MM.1S (cell line): ENCODE measurements around the gene CAPN8.

Experiments
- DNase-seq: peaks from one replicate; pipeline ENCODE4 v3.0.0-alpha.2; 2015
- H2AFZ ChIP-seq: fragments of 300-600 bp; sonication (generic); 2 replicates; pipeline ENCODE4 v1.6.0; 2016; ENCODE audit warnings: antibody characterized with exemption, low read length
- H3F3A ChIP-seq: fragments of 300-600 bp; sonication (generic); 2 replicates; pipeline ENCODE4 v1.6.1; 2016; ENCODE audit warnings: mild to moderate bottlenecking, antibody characterized with exemption, low read length, moderate library complexity, mixed read lengths; ENCODE audit not compliant: insufficient read depth
- H3K27ac ChIP-seq: fragments of 300-600 bp; sonication (generic); 2 replicates; pipeline ENCODE4 v1.5.1; 2016; ENCODE audit warnings: mild to moderate bottlenecking, low read length
- H3K27me3 ChIP-seq: fragments of 300-600 bp; sonication (generic); replicated peaks from 2 replicates; pipeline ENCODE4 v1.6.0; 2016; ENCODE audit warnings: low read length; ENCODE audit not compliant: insufficient read depth
- H3K36me3 ChIP-seq: fragments of 300-600 bp; sonication (generic); replicated peaks from 2 replicates; pipeline ENCODE4 v1.6.1; 2016; ENCODE audit warnings: mild to moderate bottlenecking, low read length, mixed read lengths; ENCODE audit not compliant: insufficient read depth
- H3K4me1 ChIP-seq: fragments of 300-600 bp; sonication (generic); 2 replicates; pipeline ENCODE4 v1.6.1; 2016; ENCODE audit warnings: low read length, mixed read lengths
- H3K4me2 ChIP-seq: fragments of 300-600 bp; sonication (generic); 2 replicates; pipeline ENCODE4 v1.6.0; 2016; ENCODE audit warnings: low read depth, low read length
- H3K4me3 ChIP-seq: fragments of 300-600 bp; sonication (generic); 2 replicates; pipeline ENCODE4 v1.5.1; 2016; ENCODE audit warnings: low read length, mixed read lengths
- H3K79me2 ChIP-seq: fragments of 300-600 bp; sonication (generic); 2 replicates; pipeline ENCODE4 v1.6.1; 2016; ENCODE audit warnings: mixed run types, low read length, mixed read lengths
- H3K9ac ChIP-seq: fragments of 300-600 bp; sonication (generic); 2 replicates; pipeline ENCODE4 v1.6.1; 2016; ENCODE audit warnings: low read length, mixed read lengths
- H3K9me2 ChIP-seq: fragments of 300-600 bp; sonication (generic); replicated peaks from 2 replicates; pipeline ENCODE4 v1.6.1; 2016; ENCODE audit warnings: mild to moderate bottlenecking, low read length, mixed read lengths; ENCODE audit not compliant: insufficient read depth
- H3K9me3 ChIP-seq: fragments of 300-600 bp; sonication (generic); replicated peaks from 2 replicates; pipeline ENCODE4 v1.6.1; 2016; ENCODE audit warnings: mild to moderate bottlenecking, low read length, mixed read lengths; ENCODE audit not compliant: insufficient read depth
- H4K20me1 ChIP-seq: fragments of 300-600 bp; sonication (generic); 2 replicates; pipeline ENCODE4 v1.6.1; 2016; ENCODE audit warnings: mild to moderate bottlenecking, low read length, moderate library complexity, mixed read lengths; ENCODE audit not compliant: insufficient read depth
- EZH2 ChIP-seq: fragments of 300-600 bp; sonication (generic); optimal IDR thresholded peaks from 2 replicates; pipeline ENCODE3; 2017; ENCODE audit warnings: low read depth, mild to moderate bottlenecking, antibody characterized with exemption, low read length, mixed read lengths
- EZH2phosphoT487 ChIP-seq: fragments of 300-600 bp; sonication (generic); IDR thresholded peaks from 2 replicates; pipeline ENCODE4 v1.6.1; 2018; ENCODE audit warnings: antibody characterized with exemption, low read length
- TF ChIP-seq, protein P1 (sequence below): fragments of 300-600 bp; sonication (generic); IDR thresholded peaks from 2 replicates; pipeline ENCODE4 v1.5.1; 2016; ENCODE audit warnings: antibody characterized with exemption, low read length, mixed read lengths

The CAPN8 gene

DNA sequence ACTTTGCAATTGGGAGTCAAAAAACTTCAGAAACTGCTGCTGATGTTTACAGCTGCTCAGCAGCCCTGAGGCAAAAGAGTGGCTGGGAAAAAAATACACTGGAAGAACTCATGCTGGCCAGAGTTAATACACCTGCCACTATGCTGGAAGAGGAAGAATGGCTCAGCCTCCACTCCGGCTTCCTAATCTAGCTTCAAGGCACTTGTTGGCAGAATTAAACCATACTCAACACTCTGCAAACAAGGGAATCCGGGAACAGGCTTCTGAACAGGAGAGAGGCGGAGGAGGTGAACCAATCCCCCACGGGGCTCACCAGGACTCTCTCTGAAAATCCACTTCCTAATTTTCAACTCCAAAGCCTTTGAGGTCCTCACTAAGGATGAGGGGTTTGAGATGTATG, 152.2 kb downstream of the CAPN8 start:
- H2AFZ ChIP-seq = no peak overlapping the region
- no peak overlapping the region for H3K4me2 ChIP-seq
- H3K4me3 ChIP-seq = no peak overlapping the region
- no peak for DNase-seq
- TF ChIP-seq EZH2 (no peak), EZH2phosphoT487 (no peak)
- TF ChIP-seq, protein P1, sequence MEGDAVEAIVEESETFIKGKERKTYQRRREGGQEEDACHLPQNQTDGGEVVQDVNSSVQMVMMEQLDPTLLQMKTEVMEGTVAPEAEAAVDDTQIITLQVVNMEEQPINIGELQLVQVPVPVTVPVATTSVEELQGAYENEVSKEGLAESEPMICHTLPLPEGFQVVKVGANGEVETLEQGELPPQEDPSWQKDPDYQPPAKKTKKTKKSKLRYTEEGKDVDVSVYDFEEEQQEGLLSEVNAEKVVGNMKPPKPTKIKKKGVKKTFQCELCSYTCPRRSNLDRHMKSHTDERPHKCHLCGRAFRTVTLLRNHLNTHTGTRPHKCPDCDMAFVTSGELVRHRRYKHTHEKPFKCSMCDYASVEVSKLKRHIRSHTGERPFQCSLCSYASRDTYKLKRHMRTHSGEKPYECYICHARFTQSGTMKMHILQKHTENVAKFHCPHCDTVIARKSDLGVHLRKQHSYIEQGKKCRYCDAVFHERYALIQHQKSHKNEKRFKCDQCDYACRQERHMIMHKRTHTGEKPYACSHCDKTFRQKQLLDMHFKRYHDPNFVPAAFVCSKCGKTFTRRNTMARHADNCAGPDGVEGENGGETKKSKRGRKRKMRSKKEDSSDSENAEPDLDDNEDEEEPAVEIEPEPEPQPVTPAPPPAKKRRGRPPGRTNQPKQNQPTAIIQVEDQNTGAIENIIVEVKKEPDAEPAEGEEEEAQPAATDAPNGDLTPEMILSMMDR = no peak
- no peak overlapping the region for H3K27ac ChIP-seq
- peaks cover 15% of the 10 kb centered on the region; the same call in 1 of the 2 replicates for H3K4me1 ChIP-seq
- H3K27me3 ChIP-seq = peaks cover 10% of the 10 kb centered on the region; the same call in 1 of the 2 replicates
- no peak overlapping the region for H3K9ac ChIP-seq
- no peaks in the 10 kb centered on the region for H3K9me2 ChIP-seq
- H3K36me3 ChIP-seq = no peaks in the 10 kb centered on the region
- no peaks in the 10 kb centered on the region for H3F3A ChIP-seq
- no peaks in the 10 kb centered on the region for H4K20me1 ChIP-seq
- H3K9me3 ChIP-seq = no peaks in the 10 kb centered on the region
- no peaks in the 10 kb centered on the region for H3K79me2 ChIP-seq

DNA sequence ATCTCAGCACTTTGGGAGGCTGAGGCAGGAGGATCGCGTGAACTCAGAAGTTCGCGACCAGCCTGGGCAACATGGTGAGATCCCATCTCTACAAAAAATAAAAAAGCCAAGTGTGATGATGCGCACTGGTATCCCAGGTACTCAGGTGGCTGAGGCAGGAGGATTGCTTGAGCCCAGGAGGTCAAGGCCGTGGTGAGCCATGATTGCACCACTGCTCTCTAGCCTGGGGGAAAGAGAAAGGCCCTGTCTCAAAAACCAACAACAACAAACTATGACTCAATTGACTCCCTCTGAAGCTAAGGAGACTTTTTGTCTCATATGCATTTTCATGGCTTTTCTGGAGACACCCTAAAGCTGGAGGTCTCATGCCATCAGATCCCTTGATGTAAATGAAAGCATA, 153.4 kb downstream of the CAPN8 start:
- Histone ChIP-seq H3K9ac (no peak overlapping the region), H2AFZ (no peak overlapping the region), H3F3A (no peaks in the 10 kb centered on the region), H3K4me2 (no peak overlapping the region), H3K9me2 (no peaks in the 10 kb centered on the region), H3K79me2 (no peaks in the 10 kb centered on the region), H3K4me1 (peaks cover 15% of the 10 kb centered on the region; the same call in 1 of the 2 replicates), H3K9me3 (no peaks in the 10 kb centered on the region), H3K36me3 (no peaks in the 10 kb centered on the region), H3K4me3 (no peak overlapping the region), H3K27me3 (peaks cover 10% of the 10 kb centered on the region; the same call in 1 of the 2 replicates), H4K20me1 (no peaks in the 10 kb centered on the region), H3K27ac (no peak overlapping the region)
- no peak for TF ChIP-seq EZH2phosphoT487
- no peak for TF ChIP-seq EZH2
- TF ChIP-seq, protein P1 = no peak
- DNase-seq = no peak

DNA sequence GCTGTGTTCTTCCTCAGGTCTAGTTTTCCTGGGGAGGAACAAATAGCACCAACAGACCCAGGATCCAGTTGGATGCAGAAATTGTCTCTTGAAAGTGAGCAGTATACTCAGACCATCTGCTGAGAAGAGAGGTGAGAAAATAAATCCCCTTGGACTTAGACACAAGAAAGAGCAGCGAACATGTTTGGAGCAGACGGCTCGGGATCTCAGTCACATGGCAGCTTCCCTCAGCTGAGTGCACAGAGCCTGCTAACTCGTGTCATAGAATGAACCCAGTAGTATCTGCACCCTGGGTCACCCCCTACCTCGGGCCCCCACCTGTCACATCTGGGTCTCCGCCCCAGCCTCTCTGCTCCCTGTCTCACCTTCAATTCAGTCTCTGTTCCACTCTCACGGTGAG, 156.7 kb downstream of the CAPN8 start:
- H2AFZ ChIP-seq = no peak overlapping the region
- TF ChIP-seq, protein P1 = no peak
- TF ChIP-seq EZH2phosphoT487 (no peak), EZH2 (no peak)
- no peak overlapping the region for H3K4me3 ChIP-seq
- no peak overlapping the region for H3K27ac ChIP-seq
- no peaks in the 10 kb centered on the region for H3F3A ChIP-seq
- H3K9me3 ChIP-seq = no peaks in the 10 kb centered on the region
- H3K4me2 ChIP-seq = no peak overlapping the region
- no peaks in the 10 kb centered on the region for H3K4me1 ChIP-seq
- H3K9me2 ChIP-seq = no peaks in the 10 kb centered on the region
- 0 out of 2 replicates have a peak, but pooled peaks cover 6% of the 10 kb centered on the region for H3K27me3 ChIP-seq
- H3K9ac ChIP-seq = no peak overlapping the region
- DNase-seq = no peak
- no peaks in the 10 kb centered on the region for H4K20me1 ChIP-seq
- H3K36me3 ChIP-seq = no peaks in the 10 kb centered on the region
- no peaks in the 10 kb centered on the region for H3K79me2 ChIP-seq
